GM20431 (cell line): ENCODE measurements around the gene OR2T12.
"Not testable (repeated sequence)": the region's sequence is repeated elsewhere in the genome, so short reads cannot be mapped to it uniquely, and the experiment has no call there.

Source experiments
- in situ Hi-C: fragments of 300-500 bp; cut with MseI, MboI; formaldehyde crosslinking; loops from one replicate; pipeline ENCODE4 v1.15.0; 2020; ENCODE audit warnings: low sequenced_read_pairs; ENCODE audit not compliant: unreplicated experiment

OR2T12 gene

DNA sequence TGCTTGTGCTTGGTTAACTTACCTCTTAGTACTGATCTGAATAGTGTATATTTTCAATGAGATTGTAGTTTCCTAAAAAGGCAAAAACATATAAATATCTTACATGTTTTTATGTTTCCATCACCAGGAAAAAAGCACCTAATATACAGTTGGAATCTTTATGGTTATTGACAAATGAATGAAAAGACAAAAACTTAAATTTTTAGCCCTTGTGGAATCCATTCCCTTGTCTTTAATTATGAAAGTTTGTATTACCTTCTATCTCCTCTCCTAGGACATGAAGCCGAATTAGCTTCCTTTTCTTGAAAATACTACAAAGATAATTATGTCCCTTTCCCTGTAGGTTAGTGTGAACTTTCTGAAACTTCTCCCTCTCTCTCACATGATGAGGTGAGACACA lies at the start of gene OR2T12:
Gene OR2T12 (minus strand): TSS at position 101 of the 400 bp plus-strand sequence. CDS start 7,846 bp downstream, outside the sequence.
- in situ Hi-C loops: no loop called here

DNA sequence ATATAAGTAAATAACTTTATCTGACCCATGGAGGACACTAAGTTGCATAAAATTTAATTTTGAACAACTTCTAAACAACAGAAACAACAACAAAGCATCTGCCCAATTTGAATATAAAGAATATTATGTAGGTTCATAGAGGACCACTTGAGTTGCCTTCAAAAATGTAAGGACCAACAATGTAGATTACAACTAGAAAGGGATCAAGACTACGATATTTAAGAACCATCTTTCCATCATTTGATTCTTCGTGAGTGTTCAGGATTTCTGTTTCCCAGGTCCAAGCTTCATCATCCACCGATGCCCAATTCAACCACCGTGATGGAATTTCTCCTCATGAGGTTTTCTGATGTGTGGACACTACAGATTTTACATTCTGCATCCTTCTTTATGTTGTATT lies 45.3 kb upstream of the OR2T12 start, which contains the start of gene OR14C36:
Gene OR14C36 (plus strand): TSS at position 301 of the 400 bp plus-strand sequence. CDS start 0 bp downstream, at position 301.
- in situ Hi-C loops: no loop called here

GRCh38 chr1:248343451-248343850 lies 40.2 kb upstream of the OR2T12 start:
- in situ Hi-C loops: no loop called here

DNA sequence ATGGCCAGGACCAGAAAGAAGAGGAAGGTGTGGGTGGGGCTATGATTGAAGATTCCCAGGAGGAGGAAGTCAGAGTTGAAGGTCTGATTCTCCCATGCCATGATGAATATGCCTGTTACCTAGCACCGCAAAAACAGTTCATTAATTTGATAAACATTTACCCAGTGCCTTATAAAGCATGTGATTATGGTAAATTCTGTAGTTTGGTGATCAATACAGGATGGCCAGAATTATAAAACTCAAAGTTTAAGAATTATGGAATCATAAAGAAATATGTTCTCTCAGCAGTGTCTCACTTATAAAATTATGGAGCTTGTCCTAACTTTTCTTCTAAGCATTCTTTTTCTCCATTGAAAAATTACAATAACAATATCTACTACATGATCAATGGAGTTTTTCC lies 21.2 kb upstream of the OR2T12 start, which contains the start of gene OR2M7:
Gene OR2M7 (minus strand): TSS at position 101 of the 400 bp plus-strand sequence. CDS start 0 bp downstream, at position 101.
- in situ Hi-C loops: no loop called here

- in situ Hi-C loops: no loop called here
Observed at GRCh38 chr1:248316796-248317195, 13.6 kb upstream of the OR2T12 start.

DNA sequence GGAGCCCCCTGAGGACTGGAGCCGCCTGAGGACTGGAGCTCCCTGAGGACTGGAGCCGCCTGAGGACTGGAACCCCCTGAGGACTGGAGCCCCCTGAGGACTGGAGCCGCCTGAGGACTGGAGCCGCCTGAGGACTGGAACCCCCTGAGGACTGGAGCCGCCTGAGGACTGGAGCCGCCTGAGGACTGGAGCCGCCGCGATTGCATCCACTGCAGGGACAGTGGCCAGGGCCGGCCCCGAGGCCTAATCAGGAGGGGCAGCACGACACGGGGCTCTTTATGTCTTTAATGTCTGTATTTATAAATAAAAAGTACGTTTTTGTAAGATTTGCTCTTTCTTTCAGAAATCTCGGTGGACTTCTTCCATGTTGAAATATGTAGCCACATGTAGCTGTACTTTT lies 3.5 kb upstream of the OR2T12 start:
- in situ Hi-C loops: not testable (repeated sequence)

DNA sequence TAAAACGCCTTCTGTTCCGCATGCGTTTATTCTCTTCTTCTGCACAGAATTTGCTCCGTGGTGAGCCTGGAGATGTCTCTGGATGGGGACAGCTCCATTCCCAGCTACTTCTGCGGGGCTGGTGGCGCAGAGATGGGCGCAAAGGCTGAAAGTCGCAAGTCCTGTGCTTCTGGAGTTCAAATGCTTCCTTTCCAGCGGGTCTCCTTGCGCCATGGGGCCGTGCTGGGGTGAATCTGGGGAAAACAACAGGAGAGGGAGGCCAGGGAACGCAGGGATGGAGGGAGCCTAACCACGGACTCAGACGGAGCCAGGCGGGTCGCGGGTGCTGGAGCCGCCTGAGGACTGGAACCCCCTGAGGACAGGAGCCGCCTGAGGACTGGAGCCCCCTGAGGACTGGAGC lies 2.9 kb upstream of the OR2T12 start:
- in situ Hi-C loops: no loop called here

DNA sequence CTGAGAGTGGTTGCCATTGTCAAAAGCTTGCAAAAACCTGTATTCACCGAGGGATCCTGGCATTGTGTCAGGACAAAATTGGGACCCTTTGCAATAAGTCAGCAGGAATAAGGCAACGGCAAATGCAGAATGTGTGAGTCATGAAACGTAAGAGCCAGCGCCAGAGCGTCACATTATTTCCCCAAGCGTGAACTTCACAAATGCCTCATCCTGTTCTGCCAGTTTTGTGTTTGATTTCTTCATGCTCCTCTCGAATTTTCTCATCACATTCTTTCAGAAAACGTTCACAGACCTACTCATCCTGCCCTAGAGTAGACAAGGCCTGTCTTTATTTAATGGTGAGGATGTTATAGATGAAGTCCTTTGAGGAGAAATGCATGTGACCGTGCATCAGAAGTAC lies 2.4 kb upstream of the OR2T12 start:
- in situ Hi-C loops: not testable (repeated sequence)

GRCh38 chr1:248288391-248288790 lies 14.8 kb downstream of the OR2T12 start:
- in situ Hi-C loops: no loop called here

GRCh38 chr1:248277876-248278275 lies 25.3 kb downstream of the OR2T12 start, which contains the start of gene OR2T33:
Gene OR2T33, minus strand, starts transcription at chr1:248277976. Its CDS starts 4,162 bp downstream, at chr1:248273814.
- in situ Hi-C loops: no loop called here

DNA sequence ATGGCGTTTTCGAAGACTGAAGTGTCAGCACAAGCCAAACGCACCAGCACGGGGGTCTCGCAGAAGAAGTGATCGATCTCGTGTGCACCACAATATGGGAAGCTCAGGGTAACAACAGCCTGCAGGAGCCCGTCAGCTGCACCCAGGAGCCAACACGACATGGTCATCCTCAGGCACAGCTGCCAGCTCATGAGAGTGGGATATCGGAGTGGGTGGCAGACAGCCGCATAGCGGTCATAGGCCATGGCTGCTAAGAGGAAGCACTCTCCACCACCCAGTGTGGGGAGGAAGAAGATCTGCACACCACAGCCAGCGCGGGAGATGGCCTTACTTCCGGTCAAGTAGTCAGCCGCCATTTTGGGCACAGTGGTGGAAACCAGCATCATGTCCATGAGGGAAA lies 30.0 kb downstream of the OR2T12 start:
- in situ Hi-C loops: not testable (repeated sequence)

DNA sequence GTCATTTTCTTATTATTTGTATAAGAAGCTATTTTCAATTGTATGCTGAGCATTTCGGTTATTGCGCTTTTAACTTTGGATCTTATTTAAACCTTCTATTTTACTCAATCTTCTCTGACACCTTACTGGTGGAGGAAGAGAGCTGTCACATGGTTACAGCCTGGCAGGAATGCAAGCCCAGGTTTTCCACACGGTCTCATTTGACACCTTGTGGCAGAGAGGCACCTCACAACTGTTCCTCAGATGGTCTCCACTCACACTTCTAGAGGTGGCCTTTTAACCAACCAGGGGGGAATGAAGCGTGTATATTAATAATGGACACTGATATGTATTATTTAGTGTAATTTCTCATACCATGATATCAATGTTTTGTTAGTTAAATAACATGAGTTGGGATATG lies 35.0 kb downstream of the OR2T12 start:
- in situ Hi-C loops: no loop called here

DNA sequence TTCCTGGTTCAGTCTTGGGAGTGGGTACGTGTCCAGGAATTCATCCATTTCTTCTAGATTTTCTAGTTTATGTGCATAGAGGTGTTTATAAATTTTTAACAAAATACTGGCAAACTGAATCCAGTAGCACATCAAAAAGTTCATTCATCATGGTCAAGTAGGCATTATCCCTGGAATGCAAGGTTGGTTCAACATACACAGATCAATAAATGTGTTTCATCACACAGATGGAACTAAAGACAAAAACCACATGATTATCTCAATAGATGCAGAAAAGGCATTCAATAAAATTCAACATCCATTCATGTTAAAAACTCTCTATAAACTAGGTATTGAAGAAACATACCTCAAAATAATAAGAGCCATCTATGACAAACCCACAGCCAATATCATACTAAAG lies 43.9 kb downstream of the OR2T12 start:
- in situ Hi-C loops: not testable (repeated sequence)

- in situ Hi-C loops: no loop called here
Observed at GRCh38 chr1:248243204-248243603, 60.0 kb downstream of the OR2T12 start.
